Middle frontal gyrus (tissue), 1 donor: ENCODE measurements around the gene GBA2.

Source experiments
- DNase-seq: peaks from one replicate; pipeline ENCODE4 v3.0.0-alpha.2; 2015; ENCODE audit warnings: low spot score; ENCODE audit errors: extremely low spot score

The GBA2 gene

DNA sequence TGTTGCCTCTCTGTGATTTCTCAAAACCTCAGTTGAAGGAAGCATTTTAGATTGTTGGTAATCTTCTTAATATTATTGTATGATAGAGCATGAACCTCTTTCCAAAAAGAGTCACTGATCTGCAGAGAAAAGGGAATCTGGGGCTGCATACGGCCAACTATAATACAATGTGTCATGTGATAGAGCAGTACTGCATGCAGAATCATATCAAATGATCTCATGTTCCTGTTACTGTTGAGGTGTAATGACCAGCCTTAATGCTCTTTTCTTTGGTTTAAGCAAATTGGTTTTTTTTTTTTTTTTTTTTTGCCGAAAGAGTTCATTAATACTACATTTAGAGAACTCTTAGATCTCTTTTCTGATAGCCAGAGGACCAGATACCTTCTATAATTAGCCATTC, 18.0 kb upstream of the GBA2 start:
- DNase-seq, result no peak

DNA sequence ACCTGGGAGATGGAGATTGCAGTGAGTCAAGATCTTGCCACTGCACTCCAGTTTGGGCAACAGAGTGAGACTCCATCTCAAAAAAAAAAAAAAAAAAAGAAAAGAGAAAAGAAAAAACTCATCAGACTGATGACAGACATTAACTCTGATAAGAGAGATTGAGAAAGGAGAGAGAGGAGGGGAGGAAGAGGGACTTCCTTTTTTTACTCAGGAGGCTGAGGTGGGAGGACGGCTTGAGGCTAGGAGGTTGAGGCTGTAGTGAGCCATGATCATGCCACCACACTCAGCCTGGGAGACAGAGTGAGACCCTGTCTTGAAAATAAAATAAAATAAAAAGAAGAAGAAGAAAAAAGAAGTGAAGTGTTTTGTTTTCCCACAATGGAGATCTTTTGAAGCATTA, 14.8 kb upstream of the GBA2 start:
- no peak for DNase-seq

DNA sequence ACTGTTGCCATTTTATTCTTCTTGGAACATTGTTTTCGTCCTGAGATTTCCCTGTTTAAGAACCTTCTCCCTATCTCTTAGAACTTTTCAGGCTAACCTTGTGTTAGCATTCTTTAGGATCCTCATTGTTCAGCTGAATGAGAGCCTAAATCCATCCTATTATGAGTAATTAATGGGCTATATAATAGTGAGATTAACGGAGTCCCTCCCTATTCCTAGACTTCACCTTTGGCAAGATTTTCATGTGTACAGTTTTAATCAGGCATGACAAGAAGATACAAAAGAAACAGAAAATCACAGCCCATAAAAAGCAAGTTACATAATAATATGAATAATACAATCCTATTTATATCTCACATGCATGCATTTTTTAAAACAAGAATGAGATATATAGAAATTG, 14.2 kb upstream of the GBA2 start:
- DNase-seq, result no peak

DNA sequence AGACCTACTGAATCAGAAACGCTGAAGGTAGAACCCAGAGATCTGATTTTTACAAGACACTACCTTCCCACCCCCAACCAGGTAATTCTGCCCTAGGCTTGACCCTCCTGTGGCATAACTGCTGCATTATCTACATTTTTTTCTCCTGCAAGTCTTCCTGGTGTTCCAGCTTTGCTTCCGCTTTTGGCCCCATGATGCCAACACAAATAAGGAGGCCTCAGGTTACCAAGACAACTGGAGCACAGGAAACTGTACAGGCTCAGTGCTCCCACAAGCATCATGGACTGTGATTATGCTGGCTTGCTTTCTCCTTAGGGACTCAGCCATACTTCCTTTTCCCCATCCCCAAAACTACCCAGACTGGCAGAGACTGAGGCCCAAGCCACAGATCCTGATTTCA, 11.6 kb upstream of the GBA2 start:
- DNase-seq, result no peak

DNA sequence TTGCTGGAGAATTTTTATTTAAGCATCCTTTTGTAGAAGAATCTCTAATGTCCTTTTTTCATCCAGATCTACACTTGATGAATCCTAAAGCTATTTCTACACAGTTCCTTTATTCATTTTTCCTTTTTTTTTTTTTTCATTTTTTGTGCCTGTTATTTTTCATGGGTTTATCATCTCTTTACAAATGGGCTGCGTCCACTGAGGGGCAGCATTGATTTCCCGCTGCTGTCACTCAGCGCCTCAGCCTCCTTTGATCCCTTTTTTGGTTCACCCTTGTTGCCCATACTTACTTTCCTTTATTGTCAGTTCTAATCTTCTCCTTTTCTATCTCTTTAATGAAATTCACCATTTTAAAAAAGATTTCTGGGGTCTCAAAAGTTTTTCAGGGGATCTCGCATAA, 10.8 kb upstream of the GBA2 start:
- DNase-seq, result no peak

DNA sequence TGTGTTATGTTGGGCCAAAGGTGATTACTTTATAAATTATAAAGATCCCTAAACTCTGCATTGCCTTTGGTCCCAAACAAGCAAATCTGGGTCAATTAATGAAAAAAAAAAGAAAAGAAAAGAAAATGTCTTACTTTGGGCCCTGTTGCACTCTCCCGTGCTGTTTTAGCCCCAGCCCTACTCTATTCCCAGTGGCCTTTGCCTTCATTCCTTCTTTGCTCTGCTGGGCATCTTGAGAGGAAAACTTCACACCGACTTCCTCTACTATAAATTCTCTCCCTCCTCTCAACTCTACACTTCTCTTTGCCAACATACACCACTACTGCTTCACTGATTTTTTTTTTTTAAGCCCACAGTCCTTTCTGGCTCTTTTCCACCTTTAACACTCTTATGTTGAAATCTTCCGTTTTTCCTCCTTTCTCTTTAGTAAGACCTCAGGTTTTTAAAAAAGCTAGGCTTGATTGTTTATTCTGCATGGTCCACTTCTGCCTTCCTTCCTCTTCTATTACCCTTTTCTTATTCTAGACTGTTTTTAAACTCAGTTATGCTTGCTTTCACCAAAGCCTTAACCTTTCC, 9.5 kb upstream of the GBA2 start:
- no peak for DNase-seq

DNA sequence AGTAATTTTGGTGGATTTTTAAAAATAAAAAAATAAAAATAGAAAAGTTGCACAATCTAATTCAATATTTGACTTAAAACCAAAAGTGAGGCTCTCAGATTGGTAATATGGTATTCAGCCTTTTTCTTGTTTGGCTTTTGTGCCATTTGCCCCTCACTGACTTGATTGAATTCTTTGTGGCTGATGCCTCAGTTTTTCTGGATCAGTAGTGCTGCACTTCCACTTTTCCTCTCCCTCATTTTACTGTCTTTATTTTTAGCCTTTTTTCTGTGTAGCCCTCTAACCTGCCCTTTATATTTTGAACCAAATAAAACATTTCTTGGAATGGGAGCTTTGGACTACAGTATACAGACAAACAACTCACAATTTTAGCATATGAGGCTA, 8.9 kb upstream of the GBA2 start:
- no peak for DNase-seq

DNA sequence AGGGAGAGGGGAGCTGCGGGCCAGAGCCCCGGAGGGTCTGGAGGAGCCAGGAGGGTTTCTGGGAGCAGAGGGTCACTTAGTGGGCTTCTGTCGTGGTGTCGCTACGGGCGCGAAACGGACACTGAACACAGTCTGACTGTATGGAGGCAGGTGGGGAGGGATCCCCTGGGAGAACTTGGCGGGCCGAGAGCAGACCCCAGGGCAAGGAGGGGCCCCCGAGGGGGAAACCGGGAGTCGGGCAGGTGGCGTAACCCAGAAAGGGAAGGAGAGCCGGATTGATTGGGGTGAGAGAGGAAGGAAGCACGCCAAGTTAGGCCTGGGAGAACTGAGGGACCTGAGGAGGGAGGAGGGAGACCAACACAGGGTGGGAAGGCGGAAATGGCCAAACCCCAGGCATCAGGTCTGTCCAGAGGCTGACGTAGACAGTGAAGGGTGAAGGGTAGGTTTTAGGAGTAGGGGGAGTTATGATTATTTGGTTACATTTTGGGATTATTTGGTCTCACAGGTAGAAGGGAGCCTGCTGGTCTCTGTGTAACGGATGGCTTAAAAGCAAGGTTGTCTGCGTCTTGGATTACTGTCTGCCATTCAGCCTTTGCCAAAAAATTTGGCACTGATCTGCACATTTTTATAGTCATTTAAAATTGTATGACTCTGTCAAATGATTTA, 8.3 kb upstream of the GBA2 start:
- no peak for DNase-seq

DNA sequence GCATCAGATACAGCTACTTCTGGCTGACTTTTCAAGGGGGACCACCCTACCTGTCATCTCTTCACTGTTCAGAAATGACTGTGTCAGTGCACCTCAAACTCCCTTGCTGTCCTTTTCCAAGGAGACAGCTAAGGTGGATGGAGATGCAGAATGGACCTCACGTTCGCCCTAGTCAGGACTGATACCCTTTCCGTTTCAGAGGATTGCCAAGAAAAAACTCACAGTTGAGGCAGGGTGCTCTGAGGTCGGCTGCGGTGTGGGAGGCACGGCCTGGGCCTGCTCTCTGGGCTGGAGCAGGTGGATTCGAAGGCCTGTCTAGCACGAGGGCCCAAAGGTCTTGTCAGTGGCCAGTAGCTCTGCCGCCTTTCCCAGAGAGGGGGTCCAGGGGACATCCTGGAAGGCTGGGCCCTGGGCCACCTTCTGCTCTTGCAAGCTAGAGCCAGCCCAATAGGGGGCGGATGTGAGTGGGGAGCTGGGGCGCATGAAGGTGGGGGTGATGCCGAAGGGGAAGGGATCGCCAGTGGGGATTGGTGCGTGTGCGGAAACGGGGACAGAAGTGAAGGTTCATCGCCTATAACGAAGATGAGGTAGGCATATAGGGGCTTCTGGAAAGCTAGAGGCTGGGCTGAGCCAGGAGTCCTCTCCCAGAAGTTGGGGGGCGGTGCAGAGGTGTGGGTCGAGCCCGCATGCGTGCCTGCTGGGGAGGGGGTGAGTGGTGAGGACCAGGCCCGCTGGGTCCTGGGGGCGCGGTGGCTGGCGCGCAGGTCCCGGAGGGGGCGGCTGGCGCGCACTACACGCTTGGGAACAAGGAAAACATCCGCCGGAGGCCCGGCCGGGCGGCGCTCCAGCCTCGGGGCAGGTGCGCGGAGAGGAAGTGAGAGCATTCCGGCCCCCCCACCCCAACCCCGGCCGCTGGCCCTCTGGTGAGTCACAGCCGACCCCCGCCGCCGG, 7.5 kb upstream of the GBA2 start:
- DNase-seq, result no peak

DNA sequence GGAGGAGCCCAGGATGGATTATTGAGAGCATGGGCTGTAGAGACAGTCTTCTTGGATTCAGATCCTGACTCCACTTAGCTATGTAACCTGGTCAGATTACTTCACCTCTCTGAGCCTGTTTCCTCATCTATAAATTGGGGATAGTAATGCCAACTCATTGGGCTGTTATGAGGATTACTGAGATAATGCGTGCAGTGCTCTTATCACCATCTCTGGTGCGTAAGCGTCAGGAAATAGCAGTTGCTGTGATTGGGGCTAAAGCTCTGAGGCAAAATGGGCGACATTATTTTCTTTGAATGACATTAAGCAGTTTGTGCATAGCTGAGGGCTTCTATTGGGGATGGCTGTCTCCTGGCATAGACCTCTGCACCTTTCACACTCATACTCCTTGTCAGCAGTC, 6.0 kb upstream of the GBA2 start:
- no peak for DNase-seq

DNA sequence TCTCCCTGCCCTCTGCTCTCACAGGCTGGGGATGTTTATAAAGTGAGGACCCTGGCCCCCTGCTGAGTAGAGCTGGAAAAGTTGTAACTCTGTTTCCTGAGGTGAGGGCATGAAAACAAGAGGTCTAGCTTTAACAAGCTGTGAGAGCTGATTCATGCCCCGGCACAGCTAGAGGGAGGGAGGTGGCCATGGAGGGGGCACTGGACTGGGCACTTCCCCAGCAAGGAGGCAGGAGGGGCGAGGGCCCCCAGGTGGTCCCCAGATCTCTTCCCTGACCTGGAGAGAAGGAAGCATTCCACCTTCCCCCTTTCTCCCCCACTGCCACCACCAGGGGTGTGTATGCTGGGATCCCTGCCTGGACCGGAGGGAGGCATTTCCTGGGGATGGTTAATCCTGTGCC, 5.2 kb upstream of the GBA2 start, which contains the start of gene MSMP:
Gene MSMP, minus strand, starts transcription at position 13 of the 400 bp plus-strand sequence. CDS start 147 bp downstream, outside the sequence.
- DNase-seq, result no peak

DNA sequence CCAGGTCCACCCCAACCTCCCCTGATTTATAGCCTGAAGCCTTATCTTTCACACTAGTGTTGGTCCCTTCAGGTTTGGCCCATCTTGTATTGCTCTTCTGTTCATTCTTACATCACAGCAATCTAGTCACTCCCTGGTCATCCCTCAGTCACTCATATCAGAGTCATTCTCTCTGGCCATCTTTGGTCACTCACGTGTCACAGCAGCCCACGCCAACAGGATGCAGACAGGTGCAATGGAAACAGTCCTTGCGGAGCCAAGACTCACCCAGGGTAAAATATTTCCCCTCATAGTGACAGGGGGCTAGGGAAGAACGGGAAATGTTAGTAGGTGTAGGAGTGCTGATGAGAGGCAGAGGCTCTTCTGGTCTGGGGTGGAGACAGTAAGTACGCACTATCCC, 4.4 kb upstream of the GBA2 start:
- DNase-seq, result no peak

DNA sequence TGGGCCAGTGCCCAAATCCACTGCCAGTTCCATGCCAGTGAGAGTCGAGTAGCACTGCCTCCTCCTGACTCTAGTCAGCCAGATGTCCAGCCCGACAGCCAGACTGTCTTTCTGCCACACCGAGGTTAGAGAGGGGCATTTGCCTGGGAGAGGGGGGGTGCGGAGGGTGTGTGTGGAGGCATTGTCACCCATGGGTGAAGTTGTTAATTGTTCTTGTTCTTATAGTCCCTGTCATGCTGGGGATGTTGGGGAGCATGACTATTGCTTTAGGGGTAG, 1.2 kb upstream of the GBA2 start:
- no peak for DNase-seq

DNA sequence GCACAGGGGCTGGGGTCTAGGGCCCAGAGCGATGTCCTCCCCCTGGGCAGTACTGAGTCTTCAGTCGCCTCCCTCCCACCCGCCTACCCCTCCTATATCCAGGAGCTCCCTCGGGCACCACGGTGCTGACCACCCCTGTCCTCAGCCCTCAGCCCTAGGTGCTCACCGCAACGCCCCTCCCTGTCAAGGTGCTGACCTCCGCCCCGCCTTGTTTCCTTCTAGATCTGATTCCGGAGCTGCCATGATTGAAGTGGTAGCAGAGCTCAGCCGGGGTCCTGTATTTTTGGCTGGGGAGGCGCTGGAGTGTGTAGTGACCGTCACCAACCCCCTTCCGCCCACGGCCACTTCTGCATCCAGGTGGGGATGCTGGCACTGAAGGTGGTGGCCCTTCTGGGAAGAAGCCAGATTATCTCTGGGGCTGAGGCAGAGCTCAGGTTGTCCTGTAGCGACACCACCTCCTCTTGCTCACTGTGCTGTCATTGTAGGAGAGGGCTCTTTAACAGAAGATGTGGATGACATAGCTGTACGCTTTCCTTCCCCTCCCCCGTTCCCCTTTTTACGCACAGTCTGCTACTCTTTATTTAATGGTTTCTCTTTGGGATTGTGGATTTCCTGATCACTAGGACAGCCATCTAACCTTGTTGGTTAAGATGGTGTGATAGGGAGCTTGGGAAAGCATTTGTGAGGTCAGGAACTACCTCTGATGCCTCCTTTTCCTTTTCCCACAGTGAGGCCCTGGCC, 657 bp upstream of the GBA2 start:
- no peak for DNase-seq

DNA sequence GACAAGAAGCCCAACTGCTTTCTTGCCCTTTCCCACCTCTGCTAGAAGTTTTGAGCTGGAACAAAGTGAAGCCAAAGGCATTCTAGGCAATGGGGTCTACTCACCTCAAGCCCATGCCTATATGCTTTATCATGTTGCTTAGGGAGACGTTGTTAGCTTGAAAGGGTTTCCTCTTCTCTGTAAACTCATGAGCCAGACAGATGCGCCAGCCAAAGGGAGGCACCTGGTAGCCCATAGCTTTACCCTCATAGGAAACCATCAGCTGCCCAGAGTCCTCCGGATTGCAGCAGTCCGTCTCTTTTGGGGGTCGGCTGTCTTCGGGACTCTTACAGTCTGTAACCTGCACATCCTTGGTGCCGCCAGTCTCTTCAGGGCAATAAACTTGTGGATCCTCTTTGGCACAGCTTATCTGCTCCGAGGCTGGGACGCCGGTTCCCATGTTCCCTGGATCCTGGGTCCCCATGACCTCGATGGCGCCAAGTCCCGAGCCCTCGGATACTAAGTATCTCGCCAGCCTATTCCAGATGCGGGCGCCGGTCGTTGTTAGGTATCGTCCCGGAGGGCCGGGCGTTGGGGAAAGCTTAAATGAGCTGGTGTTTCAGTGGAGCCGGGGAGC, 678 bp downstream of the GBA2 start:
- no peak for DNase-seq

DNA sequence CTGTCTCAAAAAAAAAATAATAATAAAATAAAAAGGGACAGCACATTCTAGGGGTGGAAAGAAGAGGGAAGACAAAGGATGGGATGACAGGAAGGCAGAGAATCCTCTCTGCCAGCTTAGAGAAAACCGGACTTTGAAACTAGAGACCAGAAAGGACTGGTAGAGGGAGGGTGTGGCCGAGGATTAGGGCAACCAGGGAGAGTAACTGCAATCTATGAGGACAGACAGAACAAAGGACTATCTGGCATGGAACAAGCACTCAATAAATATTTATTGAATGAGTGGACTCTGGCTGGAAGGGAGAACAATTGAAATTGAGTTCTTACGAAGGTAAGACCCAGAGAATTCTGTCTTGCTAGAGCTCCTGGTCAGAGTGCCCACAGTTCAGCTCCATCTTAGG, 2.4 kb downstream of the GBA2 start:
- DNase-seq, result no peak

DNA sequence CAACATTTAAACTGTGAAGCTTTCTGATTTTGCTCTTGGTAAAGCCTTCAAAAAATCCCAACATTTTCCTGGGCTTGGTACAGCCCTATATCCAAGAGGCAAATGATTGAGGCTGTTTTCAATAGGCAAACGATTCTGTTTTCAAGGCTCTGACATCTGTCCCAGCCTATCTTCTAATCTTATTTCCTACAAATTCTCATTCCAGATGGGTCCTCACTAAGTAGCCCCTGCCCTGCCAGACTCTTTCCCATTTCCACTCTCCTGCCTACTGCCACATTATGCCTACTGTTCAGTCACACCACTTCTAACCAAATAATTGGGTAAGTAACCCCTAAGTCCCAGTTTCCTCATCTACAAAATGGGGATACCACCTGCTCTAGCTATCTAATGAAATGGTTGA, 3.5 kb downstream of the GBA2 start:
- DNase-seq, result no peak

DNA sequence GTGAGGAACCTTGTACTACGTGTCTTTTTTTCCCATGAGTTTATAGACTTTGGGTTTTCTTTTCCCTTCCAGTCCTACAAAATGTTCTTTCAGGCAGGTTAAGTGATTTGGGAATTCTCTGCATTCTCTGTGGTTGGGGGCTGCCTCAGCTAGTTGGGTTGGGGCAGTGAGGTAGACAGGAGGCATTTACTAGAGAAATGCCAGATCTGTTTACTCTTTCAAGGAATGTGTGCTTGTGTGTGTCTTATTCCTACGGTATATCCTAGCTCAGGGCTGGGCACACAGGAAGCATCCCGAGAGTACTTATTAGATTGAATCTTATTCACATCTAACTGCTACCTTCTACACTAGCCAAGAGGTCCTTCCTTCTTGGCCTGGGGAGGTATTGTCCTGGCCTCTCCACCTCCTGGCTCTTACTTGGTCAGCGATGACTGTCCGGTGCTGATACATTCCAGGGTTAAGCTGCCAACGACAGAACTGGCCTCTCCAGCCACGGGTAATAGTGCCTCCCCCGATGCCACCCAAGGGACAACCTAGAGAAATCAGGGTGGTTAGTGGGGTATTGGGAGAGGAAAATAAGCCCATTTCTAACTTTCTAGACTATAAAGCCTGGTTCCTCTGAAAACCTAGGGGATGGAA, 5.0 kb downstream of the GBA2 start:
- no peak for DNase-seq

DNA sequence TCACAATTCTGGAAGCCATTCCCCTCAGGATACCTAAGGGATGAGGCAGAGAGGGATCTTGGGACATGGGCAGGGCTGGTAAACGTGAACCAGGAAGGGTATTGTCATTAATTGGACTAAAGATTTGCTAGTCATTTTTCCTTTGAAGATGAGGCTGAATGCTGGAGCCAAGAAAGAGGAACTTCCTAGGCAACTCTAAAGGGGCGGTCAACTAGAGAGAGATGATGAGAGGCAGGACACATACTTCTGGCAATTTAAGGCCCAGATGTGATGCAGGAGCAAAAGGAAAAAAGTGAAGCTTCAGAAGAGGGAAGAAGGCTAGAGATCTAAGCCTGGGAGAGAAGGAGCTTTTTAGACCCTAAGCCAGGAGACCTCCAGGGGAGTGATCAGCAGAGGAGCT, 5.6 kb downstream of the GBA2 start:
- no peak for DNase-seq

DNA sequence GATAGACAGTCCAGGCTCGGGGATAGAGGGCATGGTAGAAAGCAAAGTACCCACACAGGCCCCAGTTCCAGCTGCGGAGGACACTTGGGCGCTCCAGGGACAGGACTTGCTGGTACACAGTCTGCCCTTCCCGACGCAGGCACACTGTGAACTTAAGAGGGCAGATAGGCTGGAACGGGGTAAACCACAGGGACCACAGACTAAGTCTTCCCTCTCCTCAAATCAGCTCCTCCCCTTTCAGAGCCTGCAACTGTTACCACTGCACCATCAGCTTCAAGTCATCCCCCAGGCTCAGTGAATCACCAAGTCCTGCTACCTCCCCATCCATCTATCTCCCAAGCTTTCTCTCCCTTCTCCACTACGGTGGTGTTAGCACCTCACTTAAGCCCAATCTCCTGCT, 7.3 kb downstream of the GBA2 start:
- DNase-seq, result no peak

DNA sequence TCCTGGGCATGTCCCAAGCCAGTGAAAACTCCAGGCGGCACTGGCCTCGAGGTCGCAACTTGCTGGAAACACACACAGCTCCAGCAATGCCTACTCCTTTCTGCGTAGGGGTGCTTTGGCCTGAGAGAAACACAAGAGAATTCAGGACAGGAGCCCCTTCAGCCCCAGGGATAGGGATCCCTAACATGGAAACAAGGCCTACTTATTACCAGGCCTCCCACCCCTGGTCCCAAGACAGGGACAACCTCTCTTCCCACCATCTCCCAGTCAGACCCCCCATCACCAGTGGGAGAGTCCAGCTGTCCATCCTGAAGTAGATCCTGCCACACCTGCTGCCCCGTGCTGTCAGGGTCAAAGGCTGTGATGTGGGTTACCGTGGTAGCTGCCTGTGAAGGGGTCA, 8.8 kb downstream of the GBA2 start:
- DNase-seq, result no peak
